ENCODE data around the gene ELOVL1. TPM values are rescaled to one million over a fixed set of nuclear protein-coding genes. Genes with fewer than 3 reads are reported as not detected.
"Not testable (repeated sequence)": the region's sequence is repeated elsewhere in the genome, so short reads cannot be mapped to it uniquely, and the experiment has no call there.

ELOVL1 gene
- total RNA-seq, 2 donors from 2014 or later = 53.2 to 61.0 TPM

DNA sequence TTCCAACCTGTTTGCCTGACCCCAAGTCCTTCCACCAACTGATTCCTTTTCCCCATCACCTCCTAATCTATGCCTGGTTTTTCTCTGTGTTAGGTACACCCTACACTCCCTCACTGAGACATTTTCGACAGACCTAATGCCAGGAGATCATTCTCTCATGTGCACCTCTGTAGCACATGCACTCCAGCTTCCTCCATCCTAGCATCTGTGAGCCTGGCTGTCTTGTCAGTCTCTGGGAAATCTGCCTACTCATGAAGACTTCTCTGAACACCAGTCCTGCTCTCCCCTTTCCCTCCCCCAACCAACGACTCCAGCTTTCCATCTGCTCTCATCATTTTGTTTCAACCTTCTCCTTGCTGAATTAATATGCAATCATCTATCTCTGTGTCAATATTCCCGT is 20.8 kb upstream of the ELOVL1 start:
- Mint-ChIP-seq H3K9me3 (no peaks in the 10 kb centered on the region), H3K27ac (peak overlapping the region; percentile 98 to 100), H3K36me3 (peaks cover 12 to 26% of the 10 kb centered on the region in 2 donors)
- ATAC-seq (no peak), DNase-seq (ENCODE audit: low spot score in 2 of 2) (no peak)

GRCh38 chr1:43387976-43388599 is 20.3 kb upstream of the ELOVL1 start:
- Mint-ChIP-seq H3K36me3 (peaks cover 17 to 26% of the 10 kb centered on the region in 2 donors), H3K27ac (peak overlapping the region; percentile 98 to 100), H3K9me3 (no peaks in the 10 kb centered on the region)
- ATAC-seq (no peak), DNase-seq (ENCODE audit: low spot score in 2 of 2) (no peak)

- Mint-ChIP-seq H3K27ac (peak overlapping the region in 1 of 2 donors; percentile 56), H3K9me3 (no peaks in the 10 kb centered on the region), H3K36me3 (peaks cover 22 to 26% of the 10 kb centered on the region in 2 donors)
- ATAC-seq = no peak
- no peak for DNase-seq (ENCODE audit: low spot score in 2 of 2)
Observed at GRCh38 chr1:43386676-43387075, 18.9 kb upstream of the ELOVL1 start.

- no peaks in the 10 kb centered on the region for H3K9me3 Mint-ChIP-seq
- ATAC-seq = no peak
- no peak overlapping the region for H3K27ac Mint-ChIP-seq
- peaks cover 15 to 16% of the 10 kb centered on the region in 2 donors for H3K36me3 Mint-ChIP-seq
- DNase-seq (ENCODE audit: low spot score in 2 of 2) = no peak
Observed at GRCh38 chr1:43383449-43383848, 15.6 kb upstream of the ELOVL1 start.

GRCh38 chr1:43382027-43382779 is 14.4 kb upstream of the ELOVL1 start:
- Mint-ChIP-seq H3K9me3 (no peaks in the 10 kb centered on the region), H3K36me3 (peaks cover 10 to 16% of the 10 kb centered on the region in 2 donors), H3K27ac (no peak overlapping the region)
- DNase-seq (ENCODE audit: low spot score in 2 of 2) = no peak
- ATAC-seq = peak in 1 of 2 donors; percentile 7

DNA sequence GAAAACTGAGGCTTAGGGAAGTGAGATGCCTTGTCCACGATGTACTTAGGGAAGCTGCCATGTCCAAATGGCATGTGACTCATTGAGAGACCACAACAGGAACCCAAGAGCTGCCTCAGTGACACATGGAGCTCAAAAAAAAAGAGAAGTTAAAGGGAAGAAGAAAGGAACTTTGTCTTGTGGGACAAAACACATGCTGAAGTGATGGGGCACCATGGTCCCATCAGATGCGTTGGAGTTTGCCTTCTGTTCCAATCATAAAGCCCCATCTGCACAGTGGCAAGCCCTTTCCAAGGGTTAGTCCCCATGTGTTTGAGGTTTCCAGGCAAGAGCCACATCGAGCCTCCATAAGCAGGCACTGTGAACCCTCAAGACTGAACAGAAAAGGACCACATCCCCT is 13.8 kb upstream of the ELOVL1 start:
- no peaks in the 10 kb centered on the region for H3K9me3 Mint-ChIP-seq
- H3K27ac Mint-ChIP-seq = peak overlapping the region in 1 of 2 donors; percentile 87
- no peak for DNase-seq (ENCODE audit: low spot score in 2 of 2)
- peak in 1 of 2 donors; percentile 50 for ATAC-seq
- H3K36me3 Mint-ChIP-seq = peaks cover 4 to 16% of the 10 kb centered on the region in 2 donors

DNA sequence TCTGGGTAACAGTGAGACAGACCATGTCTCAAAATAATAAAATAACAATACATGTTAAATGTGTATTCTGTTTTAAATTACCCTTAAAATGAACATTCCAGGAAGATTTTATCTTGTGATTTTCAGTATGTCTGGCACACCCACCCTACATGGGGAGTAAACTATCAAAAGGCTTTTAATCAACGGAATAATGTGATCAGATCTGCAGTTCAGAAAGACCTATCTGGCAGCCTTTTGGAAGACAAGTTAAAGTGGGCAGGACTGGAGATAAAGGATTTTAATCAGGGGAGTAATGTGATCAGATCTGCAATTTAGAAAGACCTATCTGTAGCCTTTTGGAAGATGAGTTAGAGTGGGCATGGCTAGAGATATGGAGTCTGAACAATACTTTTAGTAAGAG is 11.7 kb upstream of the ELOVL1 start:
- H3K36me3 Mint-ChIP-seq = peaks cover 0 to 10% of the 10 kb centered on the region in 2 donors
- no peaks in the 10 kb centered on the region for H3K9me3 Mint-ChIP-seq
- no peak overlapping the region for H3K27ac Mint-ChIP-seq

DNA sequence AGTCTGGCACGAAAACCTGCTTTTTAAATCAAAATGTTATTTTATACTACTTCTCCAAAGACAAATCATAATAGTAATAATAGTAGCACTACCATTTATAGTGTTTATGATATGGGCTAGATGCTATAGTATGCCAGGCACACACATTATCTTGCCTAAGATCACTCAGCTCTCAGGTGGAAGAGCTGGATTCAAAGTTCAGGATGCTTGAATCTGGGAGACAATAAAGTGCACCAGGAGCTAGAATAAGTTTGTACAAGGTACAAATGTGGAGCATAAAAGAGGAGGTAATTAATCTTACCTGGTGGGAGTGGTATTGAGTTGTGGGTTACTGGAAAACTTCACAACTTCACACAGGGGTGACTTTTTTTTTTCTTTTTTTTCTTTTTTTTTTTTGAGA is 10.0 kb upstream of the ELOVL1 start:
- Mint-ChIP-seq H3K27ac (no peak overlapping the region), H3K36me3 (peaks cover 0 to 3% of the 10 kb centered on the region in 2 donors), H3K9me3 (no peaks in the 10 kb centered on the region)
- DNase-seq (ENCODE audit: low spot score in 2 of 2) (no peak), ATAC-seq (no peak)

More for the DNA sequence above, 11.7 kb upstream of the ELOVL1 start:
- ATAC-seq (no peak), DNase-seq (ENCODE audit: low spot score in 2 of 2) (no peak)

DNA sequence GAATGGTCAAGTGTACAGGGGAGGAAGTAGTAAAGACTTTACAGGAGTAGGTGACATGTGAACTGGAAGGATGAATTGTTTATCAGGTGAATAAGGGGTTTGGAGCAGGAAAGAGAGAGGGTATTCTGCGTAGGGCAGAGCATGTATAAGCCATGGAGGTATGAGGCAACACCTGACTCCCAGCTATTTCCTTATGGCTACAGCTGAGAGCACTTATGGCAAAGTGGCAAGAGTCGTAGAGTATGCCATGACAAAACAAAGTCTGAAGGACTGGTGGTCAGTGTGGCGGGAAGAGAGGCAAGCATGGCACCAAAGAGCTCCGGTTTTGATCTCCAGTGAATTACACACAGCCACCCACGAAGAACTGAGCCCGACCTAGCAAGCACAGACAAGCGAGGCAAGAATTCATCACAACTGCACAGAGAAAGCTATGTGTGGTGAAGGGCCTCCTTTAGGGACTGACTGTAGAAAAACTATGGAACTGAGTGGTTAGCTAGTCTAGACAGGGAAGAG is 9.0 kb upstream of the ELOVL1 start:
- ATAC-seq (no peak), DNase-seq (ENCODE audit: low spot score in 2 of 2) (no peak)
- Mint-ChIP-seq H3K9me3 (no peaks in the 10 kb centered on the region), H3K36me3 (no peaks in the 10 kb centered on the region), H3K27ac (no peak overlapping the region)

GRCh38 chr1:43373066-43373940 is 5.5 kb upstream of the ELOVL1 start:
- DNase-seq (ENCODE audit: low spot score in 2 of 2) (no peak), ATAC-seq (no peak)
- Mint-ChIP-seq H3K36me3 (peaks cover 5 to 6% of the 10 kb centered on the region in 2 donors), H3K27ac (no peak overlapping the region), H3K9me3 (no peaks in the 10 kb centered on the region)

- ATAC-seq (no peak), DNase-seq (ENCODE audit: low spot score in 2 of 2) (no peak)
- H3K9me3 Mint-ChIP-seq = no peaks in the 10 kb centered on the region
- peaks cover 9 to 10% of the 10 kb centered on the region in 2 donors for H3K36me3 Mint-ChIP-seq
- no peak overlapping the region for H3K27ac Mint-ChIP-seq
Observed at GRCh38 chr1:43372172-43372571, 4.4 kb upstream of the ELOVL1 start.

DNA sequence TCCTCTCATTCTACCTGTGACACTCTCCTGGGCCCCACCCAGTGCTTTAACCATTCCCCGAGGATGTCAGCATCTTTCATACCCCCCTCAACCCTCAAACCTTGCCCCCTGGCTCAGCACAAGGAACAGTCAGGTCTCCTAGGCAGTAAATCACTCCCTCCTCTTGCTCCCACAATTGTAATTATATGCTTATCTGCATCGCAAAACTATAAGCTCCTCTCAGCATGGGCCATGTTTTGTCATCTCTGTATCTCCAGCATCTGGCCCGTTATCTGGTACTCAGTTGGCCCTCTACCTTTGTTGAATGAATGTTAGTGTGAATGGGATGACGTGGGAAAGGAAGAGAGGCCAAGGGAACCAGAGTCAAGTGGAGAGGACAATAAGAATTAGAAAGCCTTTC is 2.8 kb upstream of the ELOVL1 start:
- ATAC-seq (no peak), DNase-seq (ENCODE audit: low spot score in 2 of 2) (no peak)
- Mint-ChIP-seq H3K27ac (no peak overlapping the region), H3K9me3 (no peaks in the 10 kb centered on the region), H3K36me3 (peaks cover 12 to 14% of the 10 kb centered on the region in 2 donors)

DNA sequence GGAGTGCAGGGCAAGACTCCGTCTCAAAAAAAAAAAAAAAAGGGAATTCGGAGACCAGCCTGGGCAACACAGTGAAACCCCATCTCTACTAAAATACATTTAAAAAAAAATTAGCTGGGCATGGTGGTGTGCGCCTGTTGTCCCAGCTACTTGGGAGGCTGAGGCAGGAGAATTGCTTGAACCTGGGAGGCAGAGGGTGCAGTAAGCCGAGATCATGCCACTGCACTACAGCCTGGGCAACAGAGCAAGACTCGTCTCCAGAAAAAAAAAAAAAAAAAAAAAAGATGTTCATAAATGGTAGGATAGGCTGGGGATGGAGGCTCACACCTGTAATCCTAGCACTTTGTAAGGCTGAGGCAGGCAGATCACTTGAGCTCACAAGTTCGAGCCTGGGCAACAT is 2.0 kb upstream of the ELOVL1 start:
- ATAC-seq; H3K9me3 Mint-ChIP-seq; H3K27ac Mint-ChIP-seq; DNase-seq (ENCODE audit: low spot score in 2 of 2): not testable (repeated sequence)
- H3K36me3 Mint-ChIP-seq = peaks cover 14 to 20% of the 10 kb centered on the region in 2 donors

GRCh38 chr1:43368646-43369020 is 822 bp upstream of the ELOVL1 start:
- Mint-ChIP-seq H3K36me3 (peaks cover 23 to 26% of the 10 kb centered on the region in 2 donors), H3K27ac (peak overlapping the region; percentile 84 to 94), H3K9me3 (no peaks in the 10 kb centered on the region)
- ATAC-seq = no peak
- no peak for DNase-seq (ENCODE audit: low spot score in 2 of 2)

DNA sequence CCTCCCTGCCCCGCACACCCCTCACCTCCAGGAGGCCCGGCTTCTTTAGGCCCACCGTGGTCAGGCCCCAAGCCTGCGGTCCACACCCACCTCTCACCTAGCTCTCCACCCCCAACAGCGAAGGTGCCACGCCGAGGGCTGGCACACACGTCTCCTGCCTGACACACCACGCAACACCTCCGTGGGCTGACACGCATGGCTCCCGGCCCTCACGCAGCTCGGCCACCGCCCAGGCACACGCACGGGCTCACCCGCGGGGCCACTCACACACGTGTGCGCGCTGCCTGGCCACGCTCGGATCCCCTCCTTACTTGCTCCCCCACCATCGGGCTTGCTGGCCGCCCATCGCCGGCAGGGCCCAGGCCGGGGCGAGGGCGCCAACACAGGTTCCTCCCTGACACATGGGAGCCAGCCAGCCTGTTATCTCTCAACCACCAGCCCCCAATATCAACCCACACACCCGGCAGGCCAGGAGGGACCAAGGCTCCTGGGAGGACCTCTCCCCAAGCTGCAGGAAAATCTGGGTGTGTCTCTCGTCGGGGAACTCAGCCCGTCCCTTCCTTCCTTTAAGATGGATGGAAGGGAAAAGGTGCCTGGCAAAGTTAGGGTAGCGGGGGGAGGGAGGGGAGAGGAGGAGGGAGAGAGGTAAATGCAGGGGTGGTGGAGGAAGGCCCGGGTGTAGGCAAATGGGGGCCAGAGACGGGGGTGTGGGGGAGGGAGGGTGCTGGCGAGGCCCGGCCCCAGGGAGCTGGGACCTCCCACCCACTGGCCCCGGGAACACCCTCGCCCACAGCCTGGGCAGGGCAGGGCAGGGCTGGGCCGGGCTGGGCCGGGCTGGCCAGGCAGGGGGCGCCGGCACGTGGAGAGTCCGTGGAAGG is 546 bp downstream of the ELOVL1 start:
- H3K36me3 Mint-ChIP-seq = peaks cover 26 to 32% of the 10 kb centered on the region in 2 donors
- peak overlapping the region; percentile 92 to 94 for H3K27ac Mint-ChIP-seq
- H3K9me3 Mint-ChIP-seq = no peaks in the 10 kb centered on the region
- ATAC-seq (peak; percentile 59 to 76), DNase-seq (ENCODE audit: low spot score in 2 of 2) (peak in 1 of 2 donors; percentile 38)

- Mint-ChIP-seq H3K36me3 (peaks cover 32 to 39% of the 10 kb centered on the region in 2 donors), H3K9me3 (no peaks in the 10 kb centered on the region), H3K27ac (peak overlapping the region; percentile 92 to 94)
- ATAC-seq (no peak), DNase-seq (ENCODE audit: low spot score in 2 of 2) (no peak)
Observed at GRCh38 chr1:43366601-43367025, 1.2 kb downstream of the ELOVL1 start.

Measured in activated naive CD4-positive, alpha-beta T cell treated with anti-CD3 and anti-CD28 coated beads, Interleukin-2, amount 50 U/mL, for 72 hours (primary cell).